ENCODE measurements around the gene DNAJB9.

Gene DNAJB9

GRCh38 chr7:108568801-108569380 lies 783 bp upstream of the DNAJB9 start:
- no peak for DNase-seq (ENCODE audit: low spot score)

- DNase-seq (ENCODE audit: low spot score) = peak; percentile 51
Measured at GRCh38 chr7:108570146-108570755, 577 bp downstream of the DNAJB9 start.

GRCh38 chr7:108572480-108572879 lies 2.8 kb downstream of the DNAJB9 start:
- DNase-seq (ENCODE audit: low spot score) = no peak

- no peak for DNase-seq (ENCODE audit: low spot score)
Measured at GRCh38 chr7:108575156-108575555, 5.5 kb downstream of the DNAJB9 start.

GRCh38 chr7:108576116-108576515 lies 6.4 kb downstream of the DNAJB9 start:
- no peak for DNase-seq (ENCODE audit: low spot score)

GRCh38 chr7:108578937-108579336 lies 9.3 kb downstream of the DNAJB9 start:
- DNase-seq (ENCODE audit: low spot score) = no peak

- no peak for DNase-seq (ENCODE audit: low spot score)
Measured at GRCh38 chr7:108580298-108580697, 10.6 kb downstream of the DNAJB9 start.

GRCh38 chr7:108581655-108582491 lies 12.2 kb downstream of the DNAJB9 start:
- DNase-seq (ENCODE audit: low spot score) = no peak

- DNase-seq (ENCODE audit: low spot score) = no peak
Measured at GRCh38 chr7:108584211-108584610, 14.5 kb downstream of the DNAJB9 start.

- DNase-seq (ENCODE audit: low spot score) = no peak
Measured at GRCh38 chr7:108585843-108586242, 16.2 kb downstream of the DNAJB9 start.

GRCh38 chr7:108586274-108586710 lies 16.6 kb downstream of the DNAJB9 start:
- no peak for DNase-seq (ENCODE audit: low spot score)

GRCh38 chr7:108589199-108589598 lies 19.5 kb downstream of the DNAJB9 start:
- no peak for DNase-seq (ENCODE audit: low spot score)

GRCh38 chr7:108589874-108590273 lies 20.2 kb downstream of the DNAJB9 start:
- no peak for DNase-seq (ENCODE audit: low spot score)

GRCh38 chr7:108590606-108591005 lies 20.9 kb downstream of the DNAJB9 start:
- DNase-seq (ENCODE audit: low spot score) = no peak

- peak; percentile 74 for DNase-seq (ENCODE audit: low spot score)
Measured at GRCh38 chr7:108592646-108593201, 23.1 kb downstream of the DNAJB9 start.

- no peak for DNase-seq (ENCODE audit: low spot score)
Measured at GRCh38 chr7:108596560-108596959, 26.9 kb downstream of the DNAJB9 start.

GRCh38 chr7:108598153-108598552 lies 28.5 kb downstream of the DNAJB9 start:
- peak; percentile 68 for DNase-seq (ENCODE audit: low spot score)

GRCh38 chr7:108598914-108599580 lies 29.4 kb downstream of the DNAJB9 start:
- no peak for DNase-seq (ENCODE audit: low spot score)

GRCh38 chr7:108600399-108600798 lies 30.7 kb downstream of the DNAJB9 start:
- no peak for DNase-seq (ENCODE audit: low spot score)

- DNase-seq (ENCODE audit: low spot score) = no peak
Measured at GRCh38 chr7:108603656-108604306, 34.1 kb downstream of the DNAJB9 start.

- DNase-seq (ENCODE audit: low spot score) = no peak
Measured at GRCh38 chr7:108604307-108605077, 34.8 kb downstream of the DNAJB9 start.
